ENCODE measurements around the gene MAPK14. TPM values are rescaled to one million over a fixed set of nuclear protein-coding genes. Genes with fewer than 3 reads are reported as not detected.
A peak's percentile ranks its signal among the peaks of the same experiment; 100 is the strongest.

The MAPK14 gene
- total and polyA plus RNA-seq, 2 donors (not counting 1 experiment from before 2014, with no cell fraction given) = 55.9 to 57.8 TPM

GRCh38 chr6:36095497-36096391 is 68.1 kb downstream of the MAPK14 start:
- TF ChIP-seq EZH2 (IDR thresholded peaks at IDR 0.05; ENCODE audit: low read length, missing control alignments) (no peak), CTCF (conservative IDR thresholded peaks at IDR 0.05 in 1 of 2, IDR thresholded peaks at IDR 0.05 in 1 of 2; ENCODE audit: low read depth in 1 of 2, low read length in 2 of 2) (no peak)
- H3K4me1 ChIP-seq (ENCODE audit: control insufficient read depth, extremely low read depth, insufficient read depth, low read length) = no peaks in the 10 kb centered on the region
- no peak overlapping the region for H3K27ac ChIP-seq (ENCODE audit: insufficient read depth, low read length)
- no peak overlapping the region for H3K4me3 ChIP-seq (replicated peaks in 1 of 4; ENCODE audit: control extremely low read depth in 1 of 4, insufficient read depth in 1 of 4, low read depth in 3 of 4, low read length in 4 of 4)
- no peaks in the 10 kb centered on the region for H4K20me1 ChIP-seq (ENCODE audit: control insufficient read depth, extremely low read depth, insufficient read depth, low read length)
- H3K9ac ChIP-seq (ENCODE audit: insufficient read depth, low read length) = no peak overlapping the region
- H3K79me2 ChIP-seq (ENCODE audit: control insufficient read depth, insufficient read depth, low read length) = no peaks in the 10 kb centered on the region
- no peaks in the 10 kb centered on the region for H3K27me3 ChIP-seq (ENCODE audit: control insufficient read depth, insufficient read depth, low read length)
- no peaks in the 10 kb centered on the region for H3K36me3 ChIP-seq (ENCODE audit: control insufficient read depth, insufficient read depth, low read length)
- no peak for DNase-seq (ENCODE audit: low read depth in 2 of 2)
- H3K4me2 ChIP-seq (ENCODE audit: extremely low read depth, insufficient read depth, low read length) = no peak overlapping the region
- no peaks in the 10 kb centered on the region for H3K9me3 ChIP-seq (ENCODE audit: control insufficient read depth, insufficient read depth, low read depth, low read length)
- H2AFZ ChIP-seq (ENCODE audit: low read length) = no peak overlapping the region

GRCh38 chr6:36098253-36098919 is 70.8 kb downstream of the MAPK14 start:
- Histone ChIP-seq H2AFZ (ENCODE audit: low read length) (no peak overlapping the region), H3K27me3 (ENCODE audit: control insufficient read depth, insufficient read depth, low read length) (no peaks in the 10 kb centered on the region), H3K79me2 (ENCODE audit: control insufficient read depth, insufficient read depth, low read length) (no peaks in the 10 kb centered on the region), H3K36me3 (ENCODE audit: control insufficient read depth, insufficient read depth, low read length) (peaks cover 3% of the 10 kb centered on the region), H4K20me1 (ENCODE audit: control insufficient read depth, extremely low read depth, insufficient read depth, low read length) (no peaks in the 10 kb centered on the region), H3K9ac (ENCODE audit: insufficient read depth, low read length) (no peak overlapping the region), H3K9me3 (ENCODE audit: control insufficient read depth, insufficient read depth, low read depth, low read length) (no peaks in the 10 kb centered on the region), H3K4me3 (replicated peaks in 1 of 4; ENCODE audit: control extremely low read depth in 1 of 4, insufficient read depth in 1 of 4, low read depth in 3 of 4, low read length in 4 of 4) (no peak overlapping the region), H3K4me2 (ENCODE audit: extremely low read depth, insufficient read depth, low read length) (no peak overlapping the region), H3K4me1 (ENCODE audit: control insufficient read depth, extremely low read depth, insufficient read depth, low read length) (no peaks in the 10 kb centered on the region), H3K27ac (ENCODE audit: insufficient read depth, low read length) (no peak overlapping the region)
- TF ChIP-seq CTCF (conservative IDR thresholded peaks at IDR 0.05 in 1 of 2, IDR thresholded peaks at IDR 0.05 in 1 of 2; ENCODE audit: low read depth in 1 of 2, low read length in 2 of 2) (no peak), EZH2 (IDR thresholded peaks at IDR 0.05; ENCODE audit: low read length, missing control alignments) (no peak)
- no peak for DNase-seq (ENCODE audit: low read depth in 2 of 2)

GRCh38 chr6:36098920-36099647 is 71.5 kb downstream of the MAPK14 start:
- H3K4me2 ChIP-seq (ENCODE audit: extremely low read depth, insufficient read depth, low read length) = no peak overlapping the region
- peaks cover 3% of the 10 kb centered on the region for H3K36me3 ChIP-seq (ENCODE audit: control insufficient read depth, insufficient read depth, low read length)
- no peaks in the 10 kb centered on the region for H3K9me3 ChIP-seq (ENCODE audit: control insufficient read depth, insufficient read depth, low read depth, low read length)
- H4K20me1 ChIP-seq (ENCODE audit: control insufficient read depth, extremely low read depth, insufficient read depth, low read length) = no peaks in the 10 kb centered on the region
- TF ChIP-seq EZH2 (IDR thresholded peaks at IDR 0.05; ENCODE audit: low read length, missing control alignments) (no peak), CTCF (conservative IDR thresholded peaks at IDR 0.05 in 1 of 2, IDR thresholded peaks at IDR 0.05 in 1 of 2; ENCODE audit: low read depth in 1 of 2, low read length in 2 of 2) (no peak)
- no peak overlapping the region for H2AFZ ChIP-seq (ENCODE audit: low read length)
- no peak overlapping the region for H3K9ac ChIP-seq (ENCODE audit: insufficient read depth, low read length)
- no peak overlapping the region for H3K4me3 ChIP-seq (replicated peaks in 1 of 4; ENCODE audit: control extremely low read depth in 1 of 4, insufficient read depth in 1 of 4, low read depth in 3 of 4, low read length in 4 of 4)
- peak in 1 of 2 donors; percentile 15 for DNase-seq (ENCODE audit: low read depth in 2 of 2)
- H3K27me3 ChIP-seq (ENCODE audit: control insufficient read depth, insufficient read depth, low read length) = no peaks in the 10 kb centered on the region
- H3K4me1 ChIP-seq (ENCODE audit: control insufficient read depth, extremely low read depth, insufficient read depth, low read length) = no peaks in the 10 kb centered on the region
- H3K27ac ChIP-seq (ENCODE audit: insufficient read depth, low read length) = no peak overlapping the region
- H3K79me2 ChIP-seq (ENCODE audit: control insufficient read depth, insufficient read depth, low read length) = no peaks in the 10 kb centered on the region

Measured in fibroblast of lung (primary cell).